Spinal cord (tissue), 10 donors: ENCODE data around the gene RPTOR. TPM values are rescaled to one million over a fixed set of nuclear protein-coding genes. Genes with fewer than 3 reads are reported as not detected.

ENCODE experiments used
- DNase-seq, 6 donors: peaks; one replicate each; pipeline versions ENCODE4 v3.0.0 to v3.0.0-alpha.2; 2013 to 2015; ENCODE audit warnings: low spot score in 6 of 6, low read depth in 4 of 6
- H3K27ac ChIP-seq: one replicate; pipeline ENCODE4 v1.5.1; 2013; ENCODE audit warnings: low read depth, low read length, control low read depth
- H3K27me3 ChIP-seq: one replicate; pipeline ENCODE4 v1.6.1; 2013; ENCODE audit warnings: low read length; ENCODE audit not compliant: control insufficient read depth, insufficient read depth
- H3K36me3 ChIP-seq: one replicate; pipeline ENCODE4 v1.6.1; 2013; ENCODE audit warnings: low read length; ENCODE audit not compliant: control insufficient read depth, insufficient read depth
- H3K4me1 ChIP-seq: one replicate; pipeline ENCODE4 v1.6.1; 2013; ENCODE audit warnings: low read length; ENCODE audit not compliant: control insufficient read depth, insufficient read depth
- H3K4me3 ChIP-seq: one replicate; pipeline ENCODE4 v1.5.1; 2013; ENCODE audit warnings: low read depth, low read length, control low read depth
- H3K9me3 ChIP-seq: one replicate; pipeline ENCODE4 v1.6.1; 2013; ENCODE audit warnings: low read length; ENCODE audit not compliant: control insufficient read depth, insufficient read depth
- WGBS: methylation state at CpG from one replicate; pipeline ENCODE4 v1.1.5; 2013; ENCODE audit warnings: missing lambda C conversion rate; ENCODE audit not compliant: insufficient coverage; 5-methylcytosine and 5-hydroxymethylcytosine counted together
- polyA plus RNA-seq, 2 donors: library from polyadenylated mRNA; unstranded; fragments of 120-200 nt; gene quantifications; one replicate each; pipeline ENCODE4 v1.2.1, GENCODE V29; 2013; ENCODE audit not compliant: insufficient read length in 2 of 2
- total RNA-seq, 2 donors: library from RNA; depleted of rRNA in 1 of 2; stranded (reverse); fragments of 120-200 nt in 1 of 2; fragments of >200 nt in 1 of 2; gene quantifications; one replicate each; pipeline versions ENCODE4 v1.2.3 to v1.2.4, GENCODE V29; 2013 to 2014
- donor health status: healthy.

The RPTOR gene
- total and polyA plus RNA-seq, 4 donors: 17.1 to 27.2 (median 21.6) TPM

- peaks cover 8% of the 10 kb centered on the region for H3K4me1 ChIP-seq
- H3K9me3 ChIP-seq: no peaks in the 10 kb centered on the region
- DNase-seq: no peak
- peaks cover 91% of the 10 kb centered on the region for H3K36me3 ChIP-seq
- no peak overlapping the region for H3K4me3 ChIP-seq
- H3K27ac ChIP-seq: peak overlapping the region; percentile 16
- no peaks in the 10 kb centered on the region for H3K27me3 ChIP-seq
- WGBS: 78% methylated on average over 21 of the region's 23 CpGs
These were observed 346.9 kb downstream of the RPTOR start for GRCh38 chr17:80891397-80892018.

GRCh38 chr17:80892019-80892855 is 347.6 kb downstream of the RPTOR start:
- peaks cover 8% of the 10 kb centered on the region for H3K4me1 ChIP-seq
- no peak overlapping the region for H3K4me3 ChIP-seq
- H3K27ac ChIP-seq: no peak overlapping the region
- no peaks in the 10 kb centered on the region for H3K9me3 ChIP-seq
- no peaks in the 10 kb centered on the region for H3K27me3 ChIP-seq
- peak in 1 of 6 donors; percentile 29 for DNase-seq
- H3K36me3 ChIP-seq: peaks cover 84% of the 10 kb centered on the region
- WGBS: 74% methylated on average over 35 of the region's 35 CpGs

GRCh38 chr17:80892900-80893603 is 348.4 kb downstream of the RPTOR start:
- Histone ChIP-seq H3K4me1 (peaks cover 8% of the 10 kb centered on the region), H3K27ac (no peak overlapping the region), H3K36me3 (peaks cover 78% of the 10 kb centered on the region), H3K27me3 (no peaks in the 10 kb centered on the region), H3K9me3 (no peaks in the 10 kb centered on the region), H3K4me3 (no peak overlapping the region)
- WGBS: 98% methylated on average over 29 of the region's 31 CpGs
- no peak for DNase-seq

GRCh38 chr17:80893604-80894438 is 349.2 kb downstream of the RPTOR start:
- DNase-seq: no peak
- Histone ChIP-seq H3K27me3 (no peaks in the 10 kb centered on the region), H3K36me3 (peaks cover 70% of the 10 kb centered on the region), H3K4me3 (no peak overlapping the region), H3K27ac (no peak overlapping the region), H3K4me1 (peaks cover 8% of the 10 kb centered on the region), H3K9me3 (no peaks in the 10 kb centered on the region)
- WGBS: 87% methylated on average over 29 of the region's 34 CpGs

- Histone ChIP-seq H3K36me3 (peaks cover 64% of the 10 kb centered on the region), H3K27me3 (no peaks in the 10 kb centered on the region), H3K4me1 (peaks cover 8% of the 10 kb centered on the region), H3K4me3 (no peak overlapping the region), H3K9me3 (no peaks in the 10 kb centered on the region), H3K27ac (no peak overlapping the region)
- no peak for DNase-seq
- WGBS: 100% methylated on average over 1 of the region's 4 CpGs
These were observed 349.7 kb downstream of the RPTOR start for GRCh38 chr17:80894439-80894721.

- no peaks in the 10 kb centered on the region for H3K9me3 ChIP-seq
- H3K27me3 ChIP-seq: no peaks in the 10 kb centered on the region
- DNase-seq: no peak
- H3K27ac ChIP-seq: no peak overlapping the region
- peaks cover 63% of the 10 kb centered on the region for H3K36me3 ChIP-seq
- peaks cover 8% of the 10 kb centered on the region for H3K4me1 ChIP-seq
- H3K4me3 ChIP-seq: no peak overlapping the region
- 94% methylated on average over 12 of the region's 16 CpGs for WGBS
These were observed 350.1 kb downstream of the RPTOR start for GRCh38 chr17:80894726-80895125.

GRCh38 chr17:80895366-80895765 is 350.7 kb downstream of the RPTOR start:
- H3K27ac ChIP-seq: no peak overlapping the region
- H3K9me3 ChIP-seq: no peaks in the 10 kb centered on the region
- no peak overlapping the region for H3K4me3 ChIP-seq
- H3K27me3 ChIP-seq: no peaks in the 10 kb centered on the region
- WGBS: 76% methylated on average over 21 of the region's 21 CpGs
- H3K4me1 ChIP-seq: peaks cover 9% of the 10 kb centered on the region
- H3K36me3 ChIP-seq: peaks cover 63% of the 10 kb centered on the region
- no peak for DNase-seq

- DNase-seq: no peak
- H3K4me1 ChIP-seq: peaks cover 31% of the 10 kb centered on the region
- no peak overlapping the region for H3K4me3 ChIP-seq
- H3K9me3 ChIP-seq: no peaks in the 10 kb centered on the region
- peaks cover 59% of the 10 kb centered on the region for H3K36me3 ChIP-seq
- WGBS: 57% methylated on average over 9 of the region's 13 CpGs
- no peak overlapping the region for H3K27ac ChIP-seq
- H3K27me3 ChIP-seq: no peaks in the 10 kb centered on the region
These were observed 354.1 kb downstream of the RPTOR start for GRCh38 chr17:80898716-80899115.
